Measurements from ENCODE around the gene MCC. TPM values are rescaled to one million over a fixed set of nuclear protein-coding genes. Genes with fewer than 3 reads are reported as not detected.

The MCC gene
- total and polyA plus RNA-seq, 2 donors (not counting 1 experiment from before 2014, with no cell fraction given): 3.2 to 41.3 TPM

DNA sequence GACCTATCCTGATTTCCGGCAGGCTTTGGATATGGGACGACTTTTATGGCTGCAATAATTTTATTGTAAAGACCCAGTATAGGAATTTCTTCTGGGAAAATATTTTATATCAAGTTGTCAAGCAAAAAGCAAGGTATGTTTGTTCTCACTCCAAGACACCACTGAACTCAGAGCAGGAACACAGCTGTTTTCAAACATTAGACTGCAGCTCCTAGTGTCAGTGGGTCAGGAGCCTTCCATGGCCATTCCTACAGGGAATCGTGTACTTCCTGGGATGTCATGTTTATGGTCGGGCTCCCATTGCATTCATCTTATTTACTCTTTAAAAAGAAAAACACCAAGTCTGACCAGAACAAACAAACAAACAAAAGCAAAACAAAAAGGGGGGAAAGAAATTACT, 278.8 kb downstream of the MCC start:
- Histone ChIP-seq H3K4me1 (ENCODE audit: control insufficient read depth, extremely low read depth, insufficient read depth, low read length) (no peaks in the 10 kb centered on the region), H3K9ac (ENCODE audit: insufficient read depth, low read length) (no peak overlapping the region), H3K9me3 (ENCODE audit: control insufficient read depth, insufficient read depth, low read depth, low read length) (no peaks in the 10 kb centered on the region), H3K27me3 (ENCODE audit: control insufficient read depth, insufficient read depth, low read length) (no peaks in the 10 kb centered on the region), H3K4me3 (replicated peaks in 1 of 4; ENCODE audit: control extremely low read depth in 1 of 4, insufficient read depth in 1 of 4, low read depth in 3 of 4, low read length in 4 of 4) (no peak overlapping the region), H3K36me3 (ENCODE audit: control insufficient read depth, insufficient read depth, low read length) (no peaks in the 10 kb centered on the region), H3K79me2 (ENCODE audit: control insufficient read depth, insufficient read depth, low read length) (no peaks in the 10 kb centered on the region), H3K4me2 (ENCODE audit: extremely low read depth, insufficient read depth, low read length) (no peak overlapping the region), H4K20me1 (ENCODE audit: control insufficient read depth, extremely low read depth, insufficient read depth, low read length) (no peaks in the 10 kb centered on the region), H2AFZ (ENCODE audit: low read length) (no peak overlapping the region), H3K27ac (ENCODE audit: insufficient read depth, low read length) (no peak overlapping the region)
- TF ChIP-seq, protein P1, sequence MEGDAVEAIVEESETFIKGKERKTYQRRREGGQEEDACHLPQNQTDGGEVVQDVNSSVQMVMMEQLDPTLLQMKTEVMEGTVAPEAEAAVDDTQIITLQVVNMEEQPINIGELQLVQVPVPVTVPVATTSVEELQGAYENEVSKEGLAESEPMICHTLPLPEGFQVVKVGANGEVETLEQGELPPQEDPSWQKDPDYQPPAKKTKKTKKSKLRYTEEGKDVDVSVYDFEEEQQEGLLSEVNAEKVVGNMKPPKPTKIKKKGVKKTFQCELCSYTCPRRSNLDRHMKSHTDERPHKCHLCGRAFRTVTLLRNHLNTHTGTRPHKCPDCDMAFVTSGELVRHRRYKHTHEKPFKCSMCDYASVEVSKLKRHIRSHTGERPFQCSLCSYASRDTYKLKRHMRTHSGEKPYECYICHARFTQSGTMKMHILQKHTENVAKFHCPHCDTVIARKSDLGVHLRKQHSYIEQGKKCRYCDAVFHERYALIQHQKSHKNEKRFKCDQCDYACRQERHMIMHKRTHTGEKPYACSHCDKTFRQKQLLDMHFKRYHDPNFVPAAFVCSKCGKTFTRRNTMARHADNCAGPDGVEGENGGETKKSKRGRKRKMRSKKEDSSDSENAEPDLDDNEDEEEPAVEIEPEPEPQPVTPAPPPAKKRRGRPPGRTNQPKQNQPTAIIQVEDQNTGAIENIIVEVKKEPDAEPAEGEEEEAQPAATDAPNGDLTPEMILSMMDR (conservative IDR thresholded peaks at IDR 0.05 in 1 of 2, IDR thresholded peaks at IDR 0.05 in 1 of 2; ENCODE audit: low read depth in 1 of 2, low read length in 2 of 2): no peak
- no peak for TF ChIP-seq EZH2 (IDR thresholded peaks at IDR 0.05; ENCODE audit: low read length, missing control alignments)
- DNase-seq (ENCODE audit: low read depth in 2 of 2): no peak

DNA sequence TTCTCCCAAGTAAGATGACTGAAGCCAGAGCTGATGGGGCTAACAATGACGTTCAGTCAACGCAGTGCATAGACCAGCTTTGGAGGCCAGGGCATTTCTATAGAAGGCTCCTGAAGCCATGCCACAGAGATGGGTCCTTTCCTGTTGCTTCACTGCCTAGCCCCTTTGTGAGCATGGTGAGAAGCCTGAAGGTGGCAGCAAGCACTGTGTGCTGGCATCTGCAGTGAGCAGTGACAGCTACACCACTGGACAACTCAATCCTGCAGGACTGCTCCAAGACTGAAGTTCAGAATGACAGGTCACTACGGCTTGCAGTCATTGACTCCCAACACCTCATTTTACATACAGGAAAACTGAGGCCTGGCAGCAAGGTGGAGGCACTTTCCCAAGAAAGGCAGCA, 282.4 kb downstream of the MCC start:
- H3K9me3 ChIP-seq (ENCODE audit: control insufficient read depth, insufficient read depth, low read depth, low read length): no peaks in the 10 kb centered on the region
- no peaks in the 10 kb centered on the region for H3K79me2 ChIP-seq (ENCODE audit: control insufficient read depth, insufficient read depth, low read length)
- no peak overlapping the region for H3K4me3 ChIP-seq (replicated peaks in 1 of 4; ENCODE audit: control extremely low read depth in 1 of 4, insufficient read depth in 1 of 4, low read depth in 3 of 4, low read length in 4 of 4)
- TF ChIP-seq EZH2 (IDR thresholded peaks at IDR 0.05; ENCODE audit: low read length, missing control alignments): no peak
- TF ChIP-seq, protein P1 (conservative IDR thresholded peaks at IDR 0.05 in 1 of 2, IDR thresholded peaks at IDR 0.05 in 1 of 2; ENCODE audit: low read depth in 1 of 2, low read length in 2 of 2): no peak
- no peaks in the 10 kb centered on the region for H4K20me1 ChIP-seq (ENCODE audit: control insufficient read depth, extremely low read depth, insufficient read depth, low read length)
- no peak overlapping the region for H2AFZ ChIP-seq (ENCODE audit: low read length)
- no peaks in the 10 kb centered on the region for H3K36me3 ChIP-seq (ENCODE audit: control insufficient read depth, insufficient read depth, low read length)
- no peak overlapping the region for H3K9ac ChIP-seq (ENCODE audit: insufficient read depth, low read length)
- H3K4me1 ChIP-seq (ENCODE audit: control insufficient read depth, extremely low read depth, insufficient read depth, low read length): no peaks in the 10 kb centered on the region
- H3K27me3 ChIP-seq (ENCODE audit: control insufficient read depth, insufficient read depth, low read length): no peaks in the 10 kb centered on the region
- H3K27ac ChIP-seq (ENCODE audit: insufficient read depth, low read length): no peak overlapping the region
- H3K4me2 ChIP-seq (ENCODE audit: extremely low read depth, insufficient read depth, low read length): no peak overlapping the region
- no peak for DNase-seq (ENCODE audit: low read depth in 2 of 2)

DNA sequence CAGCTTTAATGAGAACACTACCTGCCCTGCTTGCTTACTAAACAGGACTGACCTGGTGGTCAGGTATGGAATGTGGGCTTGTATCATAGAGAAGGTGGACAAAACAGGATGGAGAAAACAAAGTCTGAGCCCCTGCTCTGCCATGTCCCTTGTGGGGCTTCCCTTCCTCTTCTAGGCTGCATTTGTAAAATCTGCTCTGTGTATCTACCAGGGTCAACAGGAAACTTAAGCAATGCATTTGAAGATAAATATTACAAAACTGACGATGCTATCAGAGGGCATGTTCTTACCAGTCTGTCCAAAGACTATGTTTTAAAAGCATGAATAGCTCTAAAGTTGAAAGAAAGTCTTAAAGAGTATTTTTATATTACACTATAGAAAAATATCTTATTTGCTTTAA, 282.9 kb downstream of the MCC start:
- Histone ChIP-seq H2AFZ (ENCODE audit: low read length) (no peak overlapping the region), H3K4me3 (replicated peaks in 1 of 4; ENCODE audit: control extremely low read depth in 1 of 4, insufficient read depth in 1 of 4, low read depth in 3 of 4, low read length in 4 of 4) (no peak overlapping the region), H3K4me1 (ENCODE audit: control insufficient read depth, extremely low read depth, insufficient read depth, low read length) (no peaks in the 10 kb centered on the region), H3K36me3 (ENCODE audit: control insufficient read depth, insufficient read depth, low read length) (no peaks in the 10 kb centered on the region), H3K27me3 (ENCODE audit: control insufficient read depth, insufficient read depth, low read length) (no peaks in the 10 kb centered on the region), H4K20me1 (ENCODE audit: control insufficient read depth, extremely low read depth, insufficient read depth, low read length) (no peaks in the 10 kb centered on the region), H3K9me3 (ENCODE audit: control insufficient read depth, insufficient read depth, low read depth, low read length) (no peaks in the 10 kb centered on the region), H3K4me2 (ENCODE audit: extremely low read depth, insufficient read depth, low read length) (no peak overlapping the region), H3K9ac (ENCODE audit: insufficient read depth, low read length) (no peak overlapping the region), H3K27ac (ENCODE audit: insufficient read depth, low read length) (no peak overlapping the region), H3K79me2 (ENCODE audit: control insufficient read depth, insufficient read depth, low read length) (no peaks in the 10 kb centered on the region)
- DNase-seq (ENCODE audit: low read depth in 2 of 2): no peak
- TF ChIP-seq, protein P1 (conservative IDR thresholded peaks at IDR 0.05 in 1 of 2, IDR thresholded peaks at IDR 0.05 in 1 of 2; ENCODE audit: low read depth in 1 of 2, low read length in 2 of 2): no peak
- no peak for TF ChIP-seq EZH2 (IDR thresholded peaks at IDR 0.05; ENCODE audit: low read length, missing control alignments)
